Ramos (cell line): ENCODE measurements around the gene PGLYRP2.

ENCODE experiments used
- in situ Hi-C: fragments of 300-500 bp; cut with MboI; formaldehyde crosslinking; loops from one replicate; pipeline ENCODE4 v1.14.3; 2022; ENCODE audit warnings: low sequenced_read_pairs; ENCODE audit not compliant: unreplicated experiment

PGLYRP2 gene

GRCh38 chr19:15428956-15429824 lies 50.1 kb downstream of the PGLYRP2 start:
- in situ Hi-C loops: no loop called here

GRCh38 chr19:15427991-15428471 lies 51.3 kb downstream of the PGLYRP2 start:
- in situ Hi-C loops: no loop called here

DNA sequence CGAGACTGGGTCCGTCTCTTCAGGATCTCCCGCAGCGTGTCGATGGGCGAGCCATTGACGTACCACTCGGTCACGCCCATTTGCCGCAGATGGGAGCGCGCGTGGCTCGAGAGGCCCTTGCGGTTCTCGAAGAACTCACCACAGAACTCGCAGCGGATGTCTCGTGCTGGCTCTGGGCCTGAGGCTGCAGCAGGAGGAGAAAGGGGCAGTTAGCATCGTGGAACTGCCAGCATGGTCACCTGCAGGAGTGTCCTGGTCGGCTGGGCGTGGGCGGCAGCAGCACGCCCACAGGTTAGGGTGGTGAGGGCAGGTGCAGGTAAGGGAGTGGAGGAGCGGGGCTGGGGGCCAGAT lies 52.0 kb downstream of the PGLYRP2 start:
- in situ Hi-C loops: no loop called here

- in situ Hi-C loops: no loop called here
Observed at GRCh38 chr19:15426485-15427349, 52.6 kb downstream of the PGLYRP2 start.

DNA sequence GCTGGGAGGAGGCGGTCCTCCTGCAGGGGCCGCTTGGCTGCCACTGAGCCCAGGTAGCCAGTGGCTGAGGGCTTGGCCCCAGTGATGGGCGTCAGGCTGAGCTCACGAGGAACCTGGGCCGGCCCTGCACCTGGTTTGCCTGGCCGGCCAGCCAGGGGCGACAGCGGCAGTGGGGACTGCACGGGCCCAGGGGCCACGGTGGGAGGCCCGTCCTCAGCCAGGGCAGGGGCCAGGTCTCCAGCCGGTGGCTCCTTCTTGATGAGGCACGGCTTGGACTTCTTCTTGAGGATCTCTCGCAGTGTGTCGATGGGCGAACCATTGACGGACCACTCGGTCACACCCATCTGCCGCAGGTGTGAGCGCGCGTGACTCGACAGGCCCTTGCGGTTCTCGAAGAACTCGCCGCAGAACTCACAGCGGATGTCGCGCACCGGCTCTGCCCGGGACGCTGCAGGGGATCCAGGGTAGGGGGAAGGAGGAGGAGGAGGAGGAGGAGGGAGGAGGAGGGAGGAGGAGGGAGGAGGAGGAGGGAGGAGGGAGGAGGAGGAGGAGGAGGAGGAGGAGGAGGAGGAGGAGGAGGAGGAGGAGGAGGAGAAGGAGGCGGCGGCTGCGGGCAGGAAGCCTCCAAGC lies 53.9 kb downstream of the PGLYRP2 start:
- in situ Hi-C loops: no loop called here

GRCh38 chr19:15424692-15425272 lies 54.5 kb downstream of the PGLYRP2 start:
- in situ Hi-C loops: no loop called here

GRCh38 chr19:15424121-15424520 lies 55.2 kb downstream of the PGLYRP2 start:
- in situ Hi-C loops: no loop called here

DNA sequence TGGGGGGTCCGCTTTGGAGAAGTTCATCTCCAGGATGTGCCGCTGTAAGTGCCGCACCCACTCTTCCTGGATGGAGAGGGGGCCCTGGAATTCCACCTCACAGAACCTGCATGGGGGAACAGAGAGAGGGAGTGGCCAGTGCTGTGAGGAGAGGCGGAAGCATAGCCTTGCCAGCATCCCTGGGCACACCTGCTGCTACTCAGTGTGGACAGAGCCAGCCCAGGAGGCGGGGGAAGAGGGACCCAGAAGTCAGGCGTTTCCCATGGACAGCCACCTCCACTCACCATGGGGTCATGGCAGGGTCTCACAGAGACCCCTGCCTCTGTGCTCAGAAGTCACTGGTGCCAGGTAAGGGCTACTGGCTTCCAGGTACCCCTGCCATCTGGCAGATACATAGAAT lies 56.2 kb downstream of the PGLYRP2 start:
- in situ Hi-C loops: no loop called here

GRCh38 chr19:15422296-15423075 lies 56.8 kb downstream of the PGLYRP2 start:
- in situ Hi-C loops: no loop called here

DNA sequence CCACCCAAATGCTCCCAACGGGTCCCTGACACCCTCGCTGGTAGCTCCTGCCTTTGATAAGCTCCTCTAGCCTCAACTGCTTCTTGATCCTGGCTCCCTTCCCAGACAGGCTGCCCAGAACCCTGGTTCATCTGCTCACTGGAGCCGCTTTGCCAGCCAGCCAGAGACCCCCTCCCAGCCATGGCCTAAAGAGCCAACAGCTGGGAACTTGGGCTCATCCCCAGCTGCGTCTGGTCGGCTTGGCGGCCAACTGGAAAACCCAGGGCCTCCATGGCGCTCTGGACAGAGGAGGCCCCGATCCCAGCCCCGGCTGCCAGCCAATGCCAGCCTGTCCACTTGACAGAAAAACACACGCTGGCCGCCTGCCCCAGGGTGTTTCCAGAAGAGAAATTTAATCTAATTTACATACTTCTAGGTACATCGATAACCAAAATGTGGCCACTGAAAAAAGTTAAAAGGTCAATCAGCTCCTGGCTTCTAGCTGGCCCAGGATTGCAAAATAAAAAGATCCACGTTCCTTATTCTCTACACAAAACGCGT lies 57.5 kb downstream of the PGLYRP2 start:
- in situ Hi-C loops: no loop called here

DNA sequence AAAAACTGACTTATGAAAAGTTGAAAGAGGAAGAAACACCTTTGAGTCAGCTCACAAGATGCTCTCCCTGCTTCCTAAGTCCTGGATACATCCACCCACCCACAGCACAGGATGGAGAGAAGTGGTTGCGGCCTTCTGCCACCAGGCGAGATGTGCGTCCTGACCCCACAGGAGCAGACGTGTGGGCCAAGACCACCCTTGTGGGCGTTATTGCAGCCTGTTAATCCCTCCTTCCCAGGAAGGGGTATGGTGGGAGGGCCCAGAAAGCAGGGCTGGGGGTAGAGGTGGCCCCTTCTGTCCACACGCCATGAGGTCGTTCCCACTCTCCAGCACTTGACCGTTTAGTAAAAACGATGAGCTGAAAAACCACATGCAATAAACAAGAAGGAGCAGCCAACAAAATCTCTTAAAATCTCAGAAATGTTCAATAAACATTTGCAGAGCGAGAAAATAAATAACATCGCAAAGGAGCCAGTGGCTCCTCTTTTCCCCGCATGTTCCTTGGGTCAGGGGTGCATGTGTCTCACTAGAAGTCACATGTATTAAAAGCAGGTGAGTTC lies 58.1 kb downstream of the PGLYRP2 start:
- in situ Hi-C loops: no loop called here

GRCh38 chr19:15419413-15420025 lies 59.8 kb downstream of the PGLYRP2 start:
- in situ Hi-C loops: loop anchor here (5.0 kb wide), 1 partner anchor 138 kb away; no protein-coding TSS in a partner anchor
